Activated CD4-positive, alpha-beta T cell treated with anti-CD3 and anti-CD28 coated beads, Interleukin-2, amount 50 U/mL, for 24 hours (primary cell): ENCODE data around the gene MUC5AC.
A peak's percentile ranks its signal among the peaks of the same experiment; 100 is the strongest.

Experiments used
- DNase-seq, 2 donors: peaks; one replicate each; pipeline ENCODE4 v3.0.0-alpha.2; 2020; ENCODE audit warnings: low read depth in 1 of 2, low spot score in 1 of 2

The MUC5AC gene

DNA sequence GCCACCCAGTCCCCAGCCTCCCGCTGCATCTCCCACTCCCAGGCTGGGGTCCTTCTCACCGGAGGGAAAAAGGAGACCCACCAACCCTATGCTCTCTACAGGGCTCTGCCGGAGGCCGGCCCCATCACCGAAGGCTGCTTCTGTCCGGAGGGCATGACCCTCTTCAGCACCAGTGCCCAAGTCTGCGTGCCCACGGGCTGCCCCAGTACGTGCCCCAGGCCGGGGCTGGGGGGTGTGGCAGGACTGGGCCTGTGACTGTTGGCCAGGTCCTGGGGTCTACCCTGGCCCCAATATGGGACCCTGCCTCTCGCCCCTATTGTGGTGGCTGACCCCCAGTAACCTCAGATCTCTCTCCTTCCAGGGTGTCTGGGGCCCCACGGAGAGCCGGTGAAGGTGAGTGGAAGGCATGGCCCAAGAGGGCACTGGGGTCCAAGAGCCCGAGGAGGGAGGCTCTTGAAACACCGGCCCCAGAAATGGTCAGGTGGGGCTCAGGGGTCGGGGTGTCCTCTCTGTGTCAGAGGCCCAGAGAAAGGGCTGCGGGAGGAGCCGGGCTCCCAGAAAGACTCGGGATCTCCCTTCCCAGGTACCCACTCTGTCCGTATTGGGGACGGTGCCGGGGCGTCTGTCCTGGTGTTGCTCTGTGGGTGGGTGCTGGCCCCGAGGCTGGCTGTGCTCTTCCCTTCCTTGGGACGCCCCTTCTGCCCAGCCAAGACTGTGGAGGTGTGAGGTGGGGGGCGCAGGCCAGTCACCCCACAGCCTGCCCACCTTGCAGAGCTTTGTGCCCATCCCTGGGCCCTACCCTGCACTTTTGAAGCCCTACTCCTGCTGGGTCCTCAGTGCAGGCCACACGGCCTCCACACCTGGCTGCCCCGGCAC, 39.0 kb downstream of the MUC5AC start:
- DNase-seq, result no peak

DNA sequence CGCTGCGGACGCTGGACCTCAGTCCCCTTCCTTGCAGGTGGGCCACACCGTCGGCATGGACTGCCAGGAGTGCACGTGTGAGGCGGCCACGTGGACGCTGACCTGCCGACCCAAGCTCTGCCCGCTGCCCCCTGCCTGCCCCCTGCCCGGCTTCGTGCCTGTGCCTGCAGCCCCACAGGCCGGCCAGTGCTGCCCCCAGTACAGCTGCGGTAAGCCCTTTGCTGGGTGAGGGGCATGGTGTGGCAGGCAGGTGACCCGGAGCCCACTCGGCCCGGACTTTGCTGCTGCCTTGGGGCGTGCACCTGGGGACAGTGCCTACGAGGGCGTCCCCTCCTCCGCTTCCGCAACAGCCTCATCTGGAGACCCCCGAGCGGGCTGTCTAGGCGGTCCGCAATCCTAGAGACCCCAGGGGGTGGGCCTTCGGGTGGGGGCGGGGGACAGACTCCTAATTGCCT, 39.7 kb downstream of the MUC5AC start:
- DNase-seq, result no peak

DNA sequence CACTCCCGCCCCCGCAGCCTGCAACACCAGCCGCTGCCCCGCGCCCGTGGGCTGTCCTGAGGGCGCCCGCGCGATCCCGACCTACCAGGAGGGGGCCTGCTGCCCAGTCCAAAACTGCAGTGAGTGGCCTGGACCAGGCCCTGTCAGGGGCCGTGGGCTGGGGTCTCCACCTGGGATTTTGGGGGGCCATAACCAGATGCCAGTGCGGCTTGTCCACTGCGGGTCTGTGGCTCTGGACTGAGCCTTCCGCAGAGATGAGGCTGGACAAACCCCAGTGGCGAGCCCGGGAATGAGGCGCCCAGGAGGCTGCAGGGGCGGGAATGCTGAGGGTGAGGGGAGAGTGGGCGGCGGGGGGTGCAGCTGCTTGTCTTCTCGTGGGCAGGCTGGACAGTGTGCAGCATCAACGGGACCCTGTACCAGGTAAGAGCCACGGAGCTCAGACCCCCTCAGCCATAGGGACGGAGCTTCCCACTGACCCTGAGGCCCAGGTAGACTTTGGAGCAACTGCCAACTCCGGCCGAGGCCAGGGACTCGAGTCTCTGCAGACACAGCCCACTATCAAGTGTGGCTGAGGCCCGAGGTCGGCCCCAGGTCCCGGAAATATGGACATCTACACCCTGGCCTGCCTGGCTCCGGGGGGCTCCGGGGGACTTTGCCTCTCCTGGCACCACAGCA, 40.3 kb downstream of the MUC5AC start:
- no peak for DNase-seq

DNA sequence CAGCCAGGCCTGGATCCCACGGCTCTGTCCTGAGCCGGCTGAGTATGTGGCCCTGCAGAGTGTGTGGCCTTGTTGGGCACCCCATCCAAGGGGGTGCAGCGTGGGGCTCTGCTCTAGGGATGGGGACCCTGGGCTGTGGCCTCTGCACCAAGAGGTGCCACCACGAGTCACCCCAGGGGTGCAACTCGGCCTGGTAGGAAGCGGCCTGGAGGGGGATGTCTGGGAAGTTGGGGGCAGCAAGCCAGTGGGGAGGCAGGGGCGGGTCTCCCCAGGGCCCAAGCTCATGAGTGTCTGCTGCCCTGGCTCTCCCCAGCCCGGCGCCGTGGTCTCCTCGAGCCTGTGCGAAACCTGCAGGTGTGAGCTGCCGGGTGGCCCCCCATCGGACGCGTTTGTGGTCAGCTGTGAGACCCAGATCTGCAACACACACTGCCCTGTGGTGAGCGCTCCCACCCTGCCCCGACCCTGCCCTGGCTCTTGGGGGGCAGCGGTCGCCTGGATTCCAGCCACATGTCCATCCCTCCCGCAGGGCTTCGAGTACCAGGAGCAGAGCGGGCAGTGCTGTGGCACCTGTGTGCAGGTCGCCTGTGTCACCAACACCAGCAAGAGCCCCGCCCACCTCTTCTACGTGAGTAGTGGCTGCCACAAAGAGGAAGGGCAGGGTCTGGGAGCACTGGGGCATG, 40.9 kb downstream of the MUC5AC start:
- DNase-seq, result no peak

DNA sequence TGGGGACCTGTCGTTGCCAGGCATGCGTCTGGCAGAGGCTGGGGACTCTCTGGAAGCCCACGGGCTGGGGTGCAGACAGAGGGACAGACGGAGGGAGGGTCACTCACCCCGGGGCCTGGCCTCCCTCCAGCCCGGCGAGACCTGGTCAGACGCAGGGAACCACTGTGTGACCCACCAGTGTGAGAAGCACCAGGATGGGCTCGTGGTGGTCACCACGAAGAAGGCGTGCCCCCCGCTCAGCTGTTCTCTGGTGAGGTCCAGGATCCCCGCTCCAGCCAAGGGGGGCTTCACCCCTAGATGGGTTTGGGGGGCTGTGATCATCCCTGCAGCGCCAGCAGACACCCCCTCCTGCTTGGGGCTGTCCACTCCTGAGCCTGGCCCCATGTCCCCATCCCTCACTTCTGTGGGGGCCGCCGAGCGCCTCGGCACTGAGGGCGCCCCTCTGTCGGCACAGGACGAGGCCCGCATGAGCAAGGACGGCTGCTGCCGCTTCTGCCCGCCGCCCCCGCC, 41.5 kb downstream of the MUC5AC start:
- no peak for DNase-seq

DNA sequence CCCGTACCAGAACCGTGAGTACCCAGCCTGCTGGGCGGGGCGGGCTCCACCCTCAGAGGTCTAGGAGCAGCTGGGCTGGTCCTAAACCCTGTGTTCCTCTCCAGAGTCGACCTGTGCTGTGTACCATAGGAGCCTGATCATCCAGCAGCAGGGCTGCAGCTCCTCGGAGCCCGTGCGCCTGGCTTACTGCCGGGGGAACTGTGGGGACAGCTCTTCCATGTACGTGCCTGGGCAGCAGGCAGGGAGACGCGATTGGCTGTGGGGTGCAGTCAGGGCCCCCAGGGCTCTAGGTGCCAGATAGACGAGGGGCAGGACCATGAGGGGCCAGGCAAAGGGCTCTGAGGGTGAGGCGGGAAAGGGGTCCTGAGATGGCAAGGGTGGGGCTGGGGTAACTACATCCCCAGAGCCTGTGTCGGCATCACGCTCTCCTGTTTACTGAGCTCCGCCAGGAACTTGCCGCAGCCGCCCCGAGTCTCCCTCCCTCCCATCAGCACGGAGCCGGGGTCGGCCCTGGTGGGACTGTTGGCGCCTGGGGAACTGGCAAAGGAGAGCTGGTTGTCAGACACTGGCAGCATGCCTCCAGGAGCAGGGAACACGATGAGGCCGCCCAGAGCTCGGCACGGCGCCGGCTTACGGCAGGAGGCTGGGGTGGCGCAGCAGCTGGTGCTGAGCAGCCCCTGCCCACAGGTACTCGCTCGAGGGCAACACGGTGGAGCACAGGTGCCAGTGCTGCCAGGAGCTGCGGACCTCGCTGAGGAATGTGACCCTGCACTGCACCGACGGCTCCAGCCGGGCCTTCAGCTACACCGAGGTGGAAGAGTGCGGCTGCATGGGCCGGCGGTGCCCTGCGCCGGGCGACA, 42.2 kb downstream of the MUC5AC start:
- DNase-seq, result no peak

DNA sequence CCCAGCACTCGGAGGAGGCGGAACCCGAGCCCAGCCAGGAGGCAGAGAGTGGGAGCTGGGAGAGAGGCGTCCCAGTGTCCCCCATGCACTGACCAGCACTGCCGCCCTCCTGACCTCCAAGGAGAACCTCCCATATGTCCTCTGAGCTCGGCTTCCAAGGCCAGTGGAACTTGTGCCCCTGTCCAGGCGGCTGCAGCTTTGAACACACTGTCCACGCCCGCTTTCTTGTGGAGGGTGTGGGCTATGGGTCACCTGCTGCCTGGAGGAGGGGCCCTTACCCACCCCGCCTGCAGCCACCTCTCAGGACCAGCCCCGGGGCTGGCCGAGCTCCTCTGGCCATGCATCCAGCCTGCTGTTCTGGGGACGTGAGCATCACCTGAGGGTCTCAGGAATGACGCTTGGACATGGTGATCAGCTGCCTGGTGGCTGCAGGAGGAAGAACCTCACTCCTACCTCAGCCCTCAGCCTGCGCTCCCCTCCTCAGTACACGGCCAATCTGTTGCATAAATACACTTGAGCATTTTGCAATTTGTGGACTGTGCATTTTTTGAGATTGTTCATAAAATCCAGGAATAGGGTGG, 42.9 kb downstream of the MUC5AC start:
- DNase-seq, result no peak

DNA sequence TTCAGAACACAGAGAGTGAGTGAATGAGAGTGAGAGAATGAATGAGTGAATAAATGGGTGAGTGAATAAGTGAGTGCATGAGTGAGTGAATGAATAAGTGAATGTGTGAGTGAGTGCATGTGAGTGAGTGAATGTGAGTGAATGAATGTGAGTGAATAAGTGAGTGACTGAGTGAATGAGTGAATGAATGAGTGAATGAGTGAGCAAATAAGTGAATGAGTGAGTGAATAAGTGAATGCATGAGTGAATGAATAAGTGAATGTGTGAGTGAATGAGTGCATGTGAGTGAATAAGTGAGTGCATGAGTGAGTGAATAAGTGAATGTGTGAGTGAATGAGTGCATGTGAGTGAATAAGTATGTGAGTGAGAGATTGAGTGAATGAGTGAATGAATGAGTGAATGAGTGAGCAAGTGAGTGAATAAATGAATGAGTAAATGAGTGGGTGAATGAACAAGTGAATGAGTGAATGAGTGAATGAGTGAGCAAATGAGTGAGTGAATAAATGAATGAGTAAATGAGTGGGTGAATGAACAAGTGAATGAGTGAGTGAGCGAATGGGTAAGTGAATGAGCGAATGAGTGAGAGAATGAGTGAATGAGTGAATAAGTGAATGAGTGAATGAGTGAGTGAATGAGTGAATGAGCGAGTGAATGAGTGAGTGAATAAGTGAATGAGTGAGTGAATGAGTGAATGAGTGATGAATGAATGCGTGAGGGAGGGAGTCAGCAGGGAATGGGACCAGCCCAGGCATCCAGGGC, 43.8 kb downstream of the MUC5AC start:
- DNase-seq, result no peak

DNA sequence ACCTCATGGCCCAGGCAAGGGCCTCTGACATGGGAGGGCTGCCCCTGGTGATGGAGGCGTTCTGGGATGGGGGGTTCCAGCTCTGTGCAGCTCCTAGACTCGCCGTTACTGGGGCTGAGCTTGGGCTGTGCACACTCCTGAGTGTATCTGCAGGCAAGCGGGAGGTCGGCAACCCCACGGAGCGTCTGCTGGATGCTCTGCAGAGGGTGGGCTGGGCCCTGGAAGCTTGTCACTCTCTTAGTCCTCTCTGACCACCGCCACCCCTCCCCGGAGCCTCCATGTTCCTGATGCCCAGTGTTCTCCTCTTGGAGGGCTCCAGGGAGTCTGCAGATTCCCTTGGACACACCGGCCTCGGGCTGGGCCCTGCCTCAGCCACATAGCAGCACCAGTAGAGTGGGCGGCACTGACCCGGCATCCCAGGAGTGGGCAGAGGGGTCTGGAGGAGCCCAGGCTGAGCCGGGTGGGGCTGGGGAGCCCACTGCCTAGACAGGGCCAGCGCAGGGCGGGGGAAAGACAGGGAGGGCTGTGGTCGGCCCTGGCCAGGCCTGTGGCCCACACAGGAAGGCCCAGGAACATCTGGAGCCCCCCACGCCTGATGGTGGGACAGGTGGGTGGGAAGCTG, 44.5 kb downstream of the MUC5AC start:
- no peak for DNase-seq

DNA sequence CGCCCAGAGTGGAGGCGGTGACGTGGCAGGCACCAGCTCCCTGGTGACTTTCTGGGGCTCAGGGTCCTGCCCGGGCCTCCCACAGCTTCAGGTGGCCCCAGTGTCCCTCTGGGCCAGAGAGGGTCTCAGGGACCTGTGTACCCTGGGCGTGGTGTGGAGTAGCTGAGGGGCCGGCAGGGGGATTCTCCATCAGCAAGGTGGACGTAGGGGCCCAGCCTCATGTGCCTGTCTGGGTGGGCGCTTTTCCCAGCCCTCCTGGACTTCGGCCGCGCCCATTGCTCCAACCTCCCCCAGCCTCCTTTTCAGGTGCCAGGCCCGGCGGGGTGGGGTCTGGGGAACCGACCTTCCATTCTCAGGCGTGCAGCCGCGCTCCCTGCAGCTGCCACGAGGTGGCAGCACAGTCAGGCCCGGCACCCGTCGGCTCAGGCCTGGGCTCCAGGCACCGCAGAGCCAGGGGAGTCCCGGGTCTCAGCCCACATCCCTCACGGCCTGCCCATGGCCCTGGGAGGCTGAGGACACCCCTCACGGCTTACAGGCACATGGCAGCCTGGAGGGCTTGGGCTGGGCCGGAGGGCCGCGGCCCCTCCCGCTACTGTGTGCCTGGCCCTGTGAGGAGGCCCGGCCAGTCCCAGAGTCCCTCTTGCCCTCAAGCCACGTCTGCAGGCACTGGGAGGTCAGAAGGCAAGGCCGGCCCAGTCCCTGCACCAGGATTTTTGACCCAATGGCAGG, 45.2 kb downstream of the MUC5AC start:
- DNase-seq, result peak; percentile 35 to 54

DNA sequence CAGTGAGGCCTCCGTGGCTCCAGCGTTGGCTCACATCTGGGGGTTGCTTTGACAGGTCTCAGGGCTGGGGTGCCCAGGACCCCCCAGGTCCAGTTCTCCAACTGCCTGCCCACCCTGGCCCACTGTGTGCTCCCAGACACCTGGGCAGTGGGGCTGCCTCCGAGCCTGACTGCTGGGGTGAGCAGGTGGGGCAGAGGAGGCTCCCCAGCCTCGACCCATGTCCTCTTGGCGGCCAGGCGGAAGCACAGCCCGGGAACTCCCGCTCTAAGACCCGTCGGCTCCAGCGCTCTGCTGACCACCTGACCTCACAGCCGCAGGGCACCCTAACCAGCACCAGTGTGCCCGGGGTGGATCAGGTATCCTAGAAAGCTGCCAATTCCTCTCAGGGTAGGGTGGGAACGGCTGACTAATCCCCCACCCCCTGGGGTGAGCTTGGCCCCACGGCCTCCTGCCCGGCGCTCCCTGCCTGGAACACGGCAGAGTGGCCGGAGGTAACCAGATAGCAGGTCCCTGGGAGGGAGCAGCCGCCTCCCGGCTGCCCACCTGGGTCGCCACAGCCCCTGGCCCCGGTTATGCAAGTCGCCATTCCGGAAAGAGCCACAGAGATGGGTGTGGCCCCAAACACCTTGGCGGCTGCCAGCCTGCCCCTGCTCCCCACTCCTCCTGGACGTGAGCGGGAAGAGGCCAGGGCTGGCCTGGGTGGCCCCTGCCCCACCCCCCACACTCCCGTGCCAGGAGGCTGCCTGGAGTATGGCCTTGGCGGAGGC, 45.9 kb downstream of the MUC5AC start:
- no peak for DNase-seq

DNA sequence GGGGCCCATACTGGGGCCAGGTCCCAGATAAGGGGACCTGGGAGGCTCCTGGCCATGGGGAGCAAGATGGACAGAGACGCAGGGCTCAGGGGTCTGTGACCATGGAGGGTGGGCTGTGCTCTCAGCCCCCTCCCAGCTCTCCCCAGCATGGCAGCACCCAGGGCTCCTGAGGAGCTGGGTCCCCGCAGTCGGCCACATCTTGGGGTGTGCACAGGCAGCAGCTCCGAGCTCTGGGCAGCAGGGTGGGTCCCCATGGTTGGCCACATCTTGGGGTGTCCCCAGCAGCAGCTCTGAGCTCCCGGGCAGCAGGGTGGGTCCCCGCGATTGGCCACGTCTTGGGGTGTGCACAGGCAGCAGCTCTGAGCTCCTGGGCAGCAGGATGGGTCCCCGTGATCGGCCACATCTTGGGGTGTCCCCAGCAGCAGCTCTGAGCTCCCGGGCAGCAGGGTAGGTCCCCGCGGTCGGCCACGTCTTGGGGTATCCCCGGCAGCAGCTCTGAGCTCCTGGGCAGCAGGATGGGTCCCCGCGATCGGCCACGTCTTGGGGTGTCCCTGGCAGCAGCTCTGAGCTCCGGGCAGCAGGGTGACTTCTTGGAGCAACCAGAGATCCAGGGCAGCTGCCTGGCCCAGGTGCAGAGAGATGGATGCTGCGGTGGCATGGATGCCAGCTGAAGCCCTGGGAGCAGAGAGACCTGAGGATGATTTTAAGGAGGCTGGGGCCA, 46.8 kb downstream of the MUC5AC start:
- no peak for DNase-seq

DNA sequence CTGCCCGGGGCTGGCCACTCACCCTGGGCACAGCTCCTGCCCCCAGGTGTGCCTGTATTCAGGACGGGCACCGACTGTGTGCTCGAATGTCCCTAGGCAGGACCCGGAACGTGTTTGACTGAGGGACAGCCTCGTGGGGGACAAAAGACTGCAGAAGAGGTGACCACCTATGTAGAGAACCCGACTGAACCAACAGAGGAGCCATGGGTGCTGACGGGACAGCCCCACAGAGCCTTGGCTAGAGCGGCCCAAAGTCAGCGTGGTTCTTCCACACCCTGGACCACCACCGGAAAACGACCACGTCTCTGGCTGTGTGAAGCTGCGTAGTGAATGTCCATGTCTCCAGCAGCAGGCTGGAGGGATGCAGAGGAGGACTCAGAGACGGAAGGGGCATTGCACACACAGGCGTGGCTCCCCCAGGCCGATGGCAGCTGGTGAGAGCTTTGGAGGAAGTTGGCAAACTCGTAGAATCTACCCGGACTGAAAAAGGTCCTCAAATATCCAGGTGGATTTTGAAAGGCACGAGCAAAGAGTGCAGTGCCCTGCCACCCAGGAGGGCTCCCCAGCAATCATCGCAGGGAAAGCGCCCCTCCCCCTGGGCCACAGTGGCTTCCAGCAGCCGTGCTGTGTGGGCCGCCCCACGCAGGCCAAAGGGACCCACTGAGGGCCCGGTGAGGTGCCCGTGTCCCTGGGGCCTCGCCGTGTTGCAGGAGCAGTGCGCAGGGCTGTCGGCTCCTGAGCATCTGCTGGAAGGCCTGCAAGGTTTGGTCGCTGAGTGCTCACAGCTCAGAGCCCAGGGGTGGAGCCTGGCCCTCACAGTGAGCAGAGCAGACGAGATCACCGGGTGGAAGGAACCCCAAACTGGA, 47.6 kb downstream of the MUC5AC start:
- no peak for DNase-seq

DNA sequence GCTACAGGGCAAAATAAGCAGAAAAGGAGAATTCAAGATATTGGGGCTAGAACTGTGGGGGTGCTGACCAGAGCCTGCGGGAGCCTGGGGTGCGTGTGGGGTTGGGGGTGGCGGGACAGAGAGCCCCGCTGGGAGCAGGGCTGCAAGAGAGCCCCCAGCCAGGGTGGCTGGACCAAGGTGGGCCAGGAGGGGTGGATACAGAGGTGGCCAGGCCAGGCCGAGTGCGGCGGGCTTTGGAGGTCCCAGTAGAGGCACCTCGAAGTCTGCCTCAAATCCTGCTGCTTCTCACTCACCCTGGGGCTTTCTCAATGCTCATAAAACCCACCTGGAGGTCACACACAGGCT, 48.2 kb downstream of the MUC5AC start:
- DNase-seq, result no peak

DNA sequence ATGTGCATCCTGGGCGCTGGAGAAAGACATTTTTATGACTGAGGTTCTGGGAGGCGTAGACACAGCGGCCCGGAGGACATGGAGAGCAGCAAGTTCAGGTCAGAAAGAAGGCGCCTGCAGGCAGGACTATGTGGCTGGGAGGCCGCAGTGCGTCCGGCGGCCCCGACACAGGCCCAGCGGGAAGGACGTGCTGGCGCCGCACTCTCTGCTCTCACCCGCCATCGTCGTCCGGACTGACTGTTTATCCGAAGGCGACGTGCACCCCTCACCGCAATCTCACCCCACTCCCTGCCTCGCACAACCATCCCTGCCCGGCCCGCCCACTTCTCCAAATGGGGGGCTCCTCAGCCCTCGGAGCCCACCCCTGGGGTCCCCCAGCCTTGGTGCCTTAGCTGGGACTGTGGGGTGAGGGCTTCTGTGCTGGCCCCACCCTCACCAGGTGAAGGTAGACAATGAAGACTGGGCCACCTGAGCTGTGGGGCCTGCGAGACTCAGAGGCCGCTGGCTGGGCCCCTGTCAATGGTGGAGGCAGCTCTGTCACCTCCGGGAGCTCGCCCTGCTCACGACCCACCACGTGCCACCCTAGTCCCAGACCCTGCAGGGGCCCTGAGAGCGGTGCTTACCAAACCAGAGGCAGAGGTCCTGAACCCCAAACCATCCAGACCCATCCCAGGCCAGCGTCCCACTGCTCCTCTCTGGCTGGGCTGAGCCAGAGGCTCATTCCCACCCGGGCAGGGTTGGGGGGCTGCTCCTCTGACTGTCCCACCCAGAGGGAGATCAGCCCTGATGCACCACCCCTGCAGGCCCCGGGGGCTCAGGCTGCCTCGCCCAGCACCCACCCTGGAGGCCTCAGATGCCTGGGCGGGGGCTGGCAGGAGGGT, 48.9 kb downstream of the MUC5AC start:
- DNase-seq, result no peak
